GM12878 (cell line): ENCODE results near the gene ARHGAP26. TPM values are rescaled to one million over a fixed set of nuclear protein-coding genes. Genes with fewer than 3 reads are reported as not detected.

Experiments
- ATAC-seq: fragments of 200-7000 bp; cut with Tn5 transposase; 3 replicates; pipeline ENCODE4 v1.9.1; 2020; ENCODE audit warnings: mild to moderate bottlenecking, moderate library complexity
- BruUV-seq: library from RNA; stranded (reverse); fragments of 400-500 nt; replicated peaks from 2 replicates; lab custom pipeline; 2021; lab: Mats Ljungman, UMichigan
- CTCF ChIA-PET: fragments of 300-600 bp; sonication (Branson Sonifier 250); formaldehyde crosslinking; extraction: SDS; loops from one replicate; lab custom pipeline; 2021; ENCODE audit warnings: inconsistent platforms; lab: Yijun Ruan, JAX
- POLR2A ChIA-PET: fragments of 350-600 bp; formaldehyde crosslinking; extraction: SDS; loops from one replicate; lab custom pipeline; 2021; ENCODE audit warnings: inconsistent platforms; lab: Charles Lee
- RAD21 ChIA-PET: fragments of 300-600 bp; sonication (Branson Sonifier 250); formaldehyde crosslinking; loops from one replicate; lab custom pipeline; 2023; ENCODE audit warnings: antibody characterized with exemption; ENCODE audit not compliant: unreplicated experiment; lab: Charles Lee
- SMC1A ChIA-PET: fragments of 300-600 bp; sonication (Branson Sonifier 250); formaldehyde crosslinking; loops from one replicate; lab custom pipeline; 2023; ENCODE audit not compliant: unreplicated experiment, uncharacterized antibody; lab: Charles Lee
- DNase-seq: peaks from one replicate; pipeline ENCODE4 v3.0.0-alpha.2; 2011; ENCODE audit warnings: low read depth, low spot score
- FAIRE-seq: peaks from 3 replicates; lab custom pipeline; 2011; peaks lifted over from hg19 to GRCh38; lab: Jason Lieb, UNC
- H2AFZ ChIP-seq: 2 replicates; pipeline ENCODE4 v1.6.0; 2011; ENCODE audit warnings: low read depth, low read length, control low read depth; ENCODE audit not compliant: control insufficient read depth
- H3K27ac ChIP-seq: 2 replicates; pipeline ENCODE4 v1.5.1; 2011; ENCODE audit warnings: control low read depth; ENCODE audit not compliant: control insufficient read depth, insufficient read depth
- H3K27me3 ChIP-seq, 2 experiments: replicated peaks in 1 of 2; 2 replicates each; pipeline versions ENCODE4 v1.6.0 to v1.6.1; 2011; ENCODE audit warnings: low read length in 1 of 2; ENCODE audit not compliant: control insufficient read depth in 2 of 2, insufficient read depth in 2 of 2
- H3K36me3 ChIP-seq, 2 experiments: 2 replicates each; pipeline ENCODE4 v1.5.1; 2011; ENCODE audit warnings: low read length in 1 of 2; ENCODE audit not compliant: control insufficient read depth in 2 of 2, insufficient read depth in 2 of 2
- H3K4me1 ChIP-seq: 2 replicates; pipeline ENCODE4 v1.6.1; 2011; ENCODE audit warnings: mild to moderate bottlenecking, low read length, moderate library complexity, mixed read lengths; ENCODE audit not compliant: control insufficient read depth, insufficient read depth
- H3K4me2 ChIP-seq: 2 replicates; pipeline ENCODE4 v1.6.0; 2011; ENCODE audit warnings: control low read depth; ENCODE audit not compliant: control insufficient read depth, insufficient read depth
- H3K4me3 ChIP-seq: fragments of 200-600 bp; sonication (generic); 2 replicates; pipeline ENCODE4 v1.5.1; 2016
- H3K79me2 ChIP-seq: 2 replicates; pipeline ENCODE4 v1.6.0; 2011; ENCODE audit warnings: low read length; ENCODE audit not compliant: control insufficient read depth, insufficient read depth
- H3K9ac ChIP-seq: 2 replicates; pipeline ENCODE4 v1.8.0; 2011; ENCODE audit warnings: low read length, control low read depth, mixed read lengths; ENCODE audit not compliant: control insufficient read depth, insufficient read depth
- H3K9me3 ChIP-seq: replicated peaks from 3 replicates; pipeline ENCODE4 v1.5.1; 2011; ENCODE audit warnings: mild to moderate bottlenecking, low read length; ENCODE audit not compliant: control insufficient read depth, insufficient read depth
- H4K20me1 ChIP-seq: 2 replicates; pipeline ENCODE4 v1.6.0; 2011; ENCODE audit not compliant: control insufficient read depth, insufficient read depth
- CBFB ChIP-seq: IDR thresholded peaks from 2 replicates; pipeline ENCODE4 v1.6.1; 2016; ENCODE audit warnings: antibody characterized with exemption, low read depth
- FOS ChIP-seq: IDR thresholded peaks from 3 replicates; pipeline ENCODE4 v1.6.1; 2011; ENCODE audit warnings: borderline replicate concordance; ENCODE audit not compliant: insufficient read length; ENCODE audit errors: extremely low read depth
- GATAD2B ChIP-seq: fragments of 450-650 bp; conservative IDR thresholded peaks from 2 replicates; pipeline ENCODE4 v1.6.1; 2017; ENCODE audit warnings: low read depth, mild to moderate bottlenecking, moderate library complexity
- HDAC6 ChIP-seq: fragments of 200-600 bp; sonication (generic); IDR thresholded peaks from one replicate; pipeline ENCODE4 v1.8.0; 2017; ENCODE audit warnings: antibody characterized with exemption; ENCODE audit not compliant: unreplicated experiment
- JUND ChIP-seq: IDR thresholded peaks from 2 replicates; pipeline ENCODE4 v1.6.1; 2012; ENCODE audit warnings: low read depth, mild to moderate bottlenecking, low read length, improper control_type of control experiment, moderate library complexity
- MYB ChIP-seq: fragments of 150-350 bp; IDR thresholded peaks from 2 replicates; pipeline ENCODE4 v1.6.1; 2014; ENCODE audit warnings: mild to moderate bottlenecking, low read depth, low read length, borderline replicate concordance
- NBN ChIP-seq: fragments of 450-650 bp; IDR thresholded peaks from 2 replicates; pipeline ENCODE4 v1.6.1; 2016
- NFXL1 ChIP-seq: fragments of 450-650 bp; IDR thresholded peaks from 2 replicates; pipeline ENCODE4 v1.6.1; 2017; ENCODE audit warnings: antibody characterized with exemption, mild to moderate bottlenecking, borderline replicate concordance
- POLR2A ChIP-seq: IDR thresholded peaks from 2 replicates; pipeline ENCODE4 v1.6.1; 2011; ENCODE audit warnings: low read depth, mild to moderate bottlenecking, low read length
- POU2F2 ChIP-seq: IDR thresholded peaks from 3 replicates; pipeline ENCODE4 v1.6.1; 2011; ENCODE audit warnings: low read depth, mild to moderate bottlenecking, low read length, borderline replicate concordance
- RFX5 ChIP-seq: IDR thresholded peaks from 2 replicates; pipeline ENCODE4 v1.6.1; 2011; ENCODE audit warnings: low read depth, low read length, improper control_type of control experiment
- RUNX3 ChIP-seq: IDR thresholded peaks from 2 replicates; pipeline ENCODE4 v1.6.1; 2012; ENCODE audit warnings: low read length, inconsistent platforms
- SIX5 ChIP-seq: IDR thresholded peaks from 2 replicates; pipeline ENCODE4 v1.6.1; 2011; ENCODE audit warnings: mild to moderate bottlenecking, low read depth, low read length, moderate library complexity; ENCODE audit not compliant: severe bottlenecking
- TAF1 ChIP-seq: IDR thresholded peaks from 2 replicates; pipeline ENCODE4 v1.6.1; 2011; ENCODE audit warnings: mild to moderate bottlenecking, low read depth, low read length, borderline replicate concordance
- ZNF207 ChIP-seq: fragments of 450-650 bp; IDR thresholded peaks from 2 replicates; pipeline ENCODE4 v1.6.1; 2014; ENCODE audit warnings: antibody characterized with exemption, mild to moderate bottlenecking, borderline replicate concordance
- WGBS: methylation state at CpG from one replicate; pipeline ENCODE4 v1.1.6; 2016; ENCODE audit warnings: low lambda C conversion rate; ENCODE audit not compliant: insufficient replicate concordance, insufficient coverage; ENCODE audit errors: missing lambda C conversion rate; 5-methylcytosine and 5-hydroxymethylcytosine counted together
- in situ Hi-C: fragments of 300-500 bp; cut with MboI; formaldehyde crosslinking; loops from 9 replicates; pipeline ENCODE4 v1.14.3; 2018; ENCODE audit warnings: mixed read lengths
- intact Hi-C: fragments of 100-400 bp; cut with micrococcal nuclease; formaldehyde crosslinking; loops from one replicate; pipeline ENCODE4 v1.14.2; 2022; ENCODE audit not compliant: unreplicated experiment
- polyA plus RNA-seq, 11 experiments: library from polyadenylated mRNA; depleted of rRNA in 4 of 11; unstranded in 6 of 11; stranded (reverse) in 5 of 11; fragments of >200 nt; fragmentation: Nextera tagmentation in 4 of 11; fragmentation: Illumina TruSeq in 1 of 11; extraction: Ambion mirVana in 4 of 11; extraction: Trizol in 1 of 11; gene quantifications; 1 replicate in 1 of 11; 2 replicates in 10 of 11; pipeline versions ENCODE4 v1.2.1 to v1.2.3, GENCODE V29; 2011 to 2016; ENCODE audit warnings: inconsistent platforms in 2 of 11, missing spikeins in 2 of 11, low read depth in 1 of 11
- total RNA-seq, 4 experiments: library from RNA; depleted of rRNA in 3 of 4; stranded (reverse); fragments of >200 nt in 3 of 4; fragmentation: Illumina TruSeq in 1 of 4; extraction: Trizol in 1 of 4; gene quantifications; 2 replicates each; pipeline versions ENCODE4 v1.2.1 to v1.2.3, GENCODE V29; 2013 to 2021
- TF ChIP-seq, protein P1 (sequence below): fragments of 450-650 bp; formaldehyde crosslinking; IDR thresholded peaks from 2 replicates; pipeline ENCODE4 v1.4.0; 2020; ENCODE audit warnings: mild to moderate bottlenecking, moderate library complexity
- TF ChIP-seq, protein P2 (sequence below): fragments of 450-650 bp; IDR thresholded peaks from 2 replicates; pipeline ENCODE4 v1.6.1; 2017; ENCODE audit warnings: borderline replicate concordance

Gene ARHGAP26
- total and polyA plus RNA-seq, 10 of the 15 experiments (the other 5 are each of a cell fraction or from before 2014, with no cell fraction given), result 9.4 to 41.5 (median 19.3) TPM

DNA sequence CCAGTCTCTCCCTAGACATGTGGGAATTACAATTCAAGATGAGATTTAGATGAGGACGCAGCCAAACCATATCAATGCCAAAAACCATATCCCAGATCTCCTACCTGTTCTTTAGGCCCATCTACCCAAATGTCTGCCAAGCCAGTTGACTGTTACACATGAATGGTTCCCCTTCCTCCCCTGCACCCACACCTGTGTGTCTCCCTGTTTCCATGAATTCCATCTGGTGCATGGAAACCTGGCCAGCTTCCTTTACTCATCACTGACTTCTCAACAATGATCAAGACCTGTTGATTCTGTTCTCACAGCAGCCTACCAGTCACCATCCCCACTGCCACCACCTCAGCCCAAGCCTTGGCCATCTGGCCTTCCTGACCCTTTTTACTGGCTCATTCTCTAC lies 410.6 kb downstream of the ARHGAP26 start:
- intact Hi-C loops, result no loop called here
- no peak overlapping the region for H2AFZ ChIP-seq
- BruUV-seq, result no TSS peak
- no peak overlapping the region for H3K4me2 ChIP-seq
- H3K36me3 ChIP-seq, result peaks cover 0 to 6% of the 10 kb centered on the region in 2 experiments; a peak in 2 of 4 replicates
- SMC1A ChIA-PET, result interaction anchor here (9.7 to 12.3 kb wide), 2 partner anchors 27 to 122 kb away, joined by 104 to 193 read pairs; no protein-coding TSS in a partner anchor
- DNase-seq, result no peak
- H3K9me3 ChIP-seq, result no peaks in the 10 kb centered on the region
- no peaks in the 10 kb centered on the region for H4K20me1 ChIP-seq
- ATAC-seq, result no peak
- H3K27me3 ChIP-seq, result no peaks in the 10 kb centered on the region
- FAIRE-seq, result no peak
- H3K4me3 ChIP-seq, result no peak overlapping the region
- H3K4me1 ChIP-seq, result peaks cover 30% of the 10 kb centered on the region
- H3K79me2 ChIP-seq, result no peaks in the 10 kb centered on the region
- TF ChIP-seq ZNF207 (no peak), MYB (no peak), HDAC6 (no peak), FOS (no peak), SIX5 (no peak), POU2F2 (no peak), RFX5 (no peak), NFXL1 (no peak), RUNX3 (no peak), NBN (no peak), GATAD2B (no peak), TAF1 (no peak), CBFB (no peak), POLR2A (no peak), JUND (no peak)
- TF ChIP-seq, protein P1, sequence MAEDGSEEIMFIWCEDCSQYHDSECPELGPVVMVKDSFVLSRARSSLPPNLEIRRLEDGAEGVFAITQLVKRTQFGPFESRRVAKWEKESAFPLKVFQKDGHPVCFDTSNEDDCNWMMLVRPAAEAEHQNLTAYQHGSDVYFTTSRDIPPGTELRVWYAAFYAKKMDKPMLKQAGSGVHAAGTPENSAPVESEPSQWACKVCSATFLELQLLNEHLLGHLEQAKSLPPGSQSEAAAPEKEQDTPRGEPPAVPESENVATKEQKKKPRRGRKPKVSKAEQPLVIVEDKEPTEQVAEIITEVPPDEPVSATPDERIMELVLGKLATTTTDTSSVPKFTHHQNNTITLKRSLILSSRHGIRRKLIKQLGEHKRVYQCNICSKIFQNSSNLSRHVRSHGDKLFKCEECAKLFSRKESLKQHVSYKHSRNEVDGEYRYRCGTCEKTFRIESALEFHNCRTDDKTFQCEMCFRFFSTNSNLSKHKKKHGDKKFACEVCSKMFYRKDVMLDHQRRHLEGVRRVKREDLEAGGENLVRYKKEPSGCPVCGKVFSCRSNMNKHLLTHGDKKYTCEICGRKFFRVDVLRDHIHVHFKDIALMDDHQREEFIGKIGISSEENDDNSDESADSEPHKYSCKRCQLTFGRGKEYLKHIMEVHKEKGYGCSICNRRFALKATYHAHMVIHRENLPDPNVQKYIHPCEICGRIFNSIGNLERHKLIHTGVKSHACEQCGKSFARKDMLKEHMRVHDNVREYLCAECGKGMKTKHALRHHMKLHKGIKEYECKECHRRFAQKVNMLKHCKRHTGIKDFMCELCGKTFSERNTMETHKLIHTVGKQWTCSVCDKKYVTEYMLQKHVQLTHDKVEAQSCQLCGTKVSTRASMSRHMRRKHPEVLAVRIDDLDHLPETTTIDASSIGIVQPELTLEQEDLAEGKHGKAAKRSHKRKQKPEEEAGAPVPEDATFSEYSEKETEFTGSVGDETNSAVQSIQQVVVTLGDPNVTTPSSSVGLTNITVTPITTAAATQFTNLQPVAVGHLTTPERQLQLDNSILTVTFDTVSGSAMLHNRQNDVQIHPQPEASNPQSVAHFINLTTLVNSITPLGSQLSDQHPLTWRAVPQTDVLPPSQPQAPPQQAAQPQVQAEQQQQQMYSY (CRISPR knock-in tag), result no peak
- TF ChIP-seq, protein P2, sequence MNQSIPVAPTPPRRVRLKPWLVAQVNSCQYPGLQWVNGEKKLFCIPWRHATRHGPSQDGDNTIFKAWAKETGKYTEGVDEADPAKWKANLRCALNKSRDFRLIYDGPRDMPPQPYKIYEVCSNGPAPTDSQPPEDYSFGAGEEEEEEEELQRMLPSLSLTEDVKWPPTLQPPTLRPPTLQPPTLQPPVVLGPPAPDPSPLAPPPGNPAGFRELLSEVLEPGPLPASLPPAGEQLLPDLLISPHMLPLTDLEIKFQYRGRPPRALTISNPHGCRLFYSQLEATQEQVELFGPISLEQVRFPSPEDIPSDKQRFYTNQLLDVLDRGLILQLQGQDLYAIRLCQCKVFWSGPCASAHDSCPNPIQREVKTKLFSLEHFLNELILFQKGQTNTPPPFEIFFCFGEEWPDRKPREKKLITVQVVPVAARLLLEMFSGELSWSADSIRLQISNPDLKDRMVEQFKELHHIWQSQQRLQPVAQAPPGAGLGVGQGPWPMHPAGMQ, result no peak
- no peak overlapping the region for H3K9ac ChIP-seq
- RAD21 ChIA-PET, result interaction anchor here (1.0 to 10.8 kb wide), 4 partner anchors 29 to 180 kb away, joined by 3 to 227 read pairs (median 60); no protein-coding TSS in a partner anchor
- CTCF ChIA-PET, result no interaction called here
- H3K27ac ChIP-seq, result no peak overlapping the region
- in situ Hi-C loops, result no loop called here
- POLR2A ChIA-PET, result no interaction called here
- 100% methylated on average over 1 of the region's 1 CpG for WGBS
